ENCODE data around the gene ACADVL.

ACADVL gene

DNA sequence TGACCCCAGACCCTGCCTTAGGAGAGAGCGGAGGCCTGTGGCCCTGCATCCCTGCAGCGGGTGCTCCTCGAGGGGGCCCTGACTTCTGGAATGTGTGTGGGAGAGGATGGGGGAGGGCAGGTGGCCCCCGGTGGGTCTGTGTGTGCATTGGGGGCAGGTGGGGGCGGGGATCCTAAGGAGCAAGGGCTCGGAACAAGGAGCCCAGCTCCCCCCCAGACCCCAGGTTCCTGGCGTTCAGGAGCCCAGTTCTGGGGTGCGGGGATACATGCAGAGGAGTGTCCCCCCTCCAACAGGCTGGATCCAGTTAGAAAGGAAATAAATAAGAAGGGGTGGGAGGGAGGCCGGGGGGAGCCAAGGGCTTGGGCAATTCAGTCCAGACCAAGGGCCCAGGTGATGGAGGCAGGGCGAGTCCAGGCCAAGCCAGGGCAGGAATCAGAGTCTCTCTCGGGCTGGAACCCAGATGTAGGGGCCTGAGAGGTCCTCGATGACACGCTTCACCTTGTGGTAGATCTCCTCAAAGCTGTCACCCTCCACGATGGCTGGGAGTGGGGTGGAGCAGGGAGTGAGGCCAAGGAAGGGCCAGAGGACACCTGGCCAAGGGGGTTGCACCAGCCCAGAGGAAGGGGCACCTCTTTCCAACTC is 29.3 kb upstream of the ACADVL start:
- Histone ChIP-seq H3K36me3 (replicated peaks) (peaks cover 30% of the 10 kb centered on the region), H3K27me3 (replicated peaks) (no peaks in the 10 kb centered on the region), H3K4me3 (ENCODE audit: low read depth, low read length) (no peak overlapping the region), H3K27ac (no peak overlapping the region)
- no peak for DNase-seq
- no peak for TF ChIP-seq CTCF (IDR thresholded peaks at IDR 0.05; ENCODE audit: low read depth, low read length, missing control alignments)
- in situ Hi-C loops (cut with HindIII; ENCODE audit: low pct_ligation_motif_present, low sequenced_read_pairs): loop anchor here (25.0 kb wide), 1 partner anchor 128 kb away; no protein-coding TSS in a partner anchor

GRCh38 chr17:7191069-7191468 is 28.7 kb upstream of the ACADVL start:
- Histone ChIP-seq H3K27me3 (replicated peaks) (no peaks in the 10 kb centered on the region), H3K27ac (no peak overlapping the region), H3K36me3 (replicated peaks) (peaks cover 37% of the 10 kb centered on the region), H3K4me3 (ENCODE audit: low read depth, low read length) (no peak overlapping the region)
- in situ Hi-C loops (cut with HindIII; ENCODE audit: low pct_ligation_motif_present, low sequenced_read_pairs): loop anchor here (25.0 kb wide), 1 partner anchor 129 kb away; no protein-coding TSS in a partner anchor
- no peak for DNase-seq
- TF ChIP-seq CTCF (IDR thresholded peaks at IDR 0.05; ENCODE audit: low read depth, low read length, missing control alignments): no peak

GRCh38 chr17:7191571-7192270 is 28.0 kb upstream of the ACADVL start:
- H3K36me3 ChIP-seq (replicated peaks): peaks cover 44% of the 10 kb centered on the region
- no peak overlapping the region for H3K27ac ChIP-seq
- TF ChIP-seq CTCF (IDR thresholded peaks at IDR 0.05; ENCODE audit: low read depth, low read length, missing control alignments): no peak
- in situ Hi-C loops (cut with HindIII; ENCODE audit: low pct_ligation_motif_present, low sequenced_read_pairs): loop anchor here (25.0 kb wide), 1 partner anchor 129 kb away; no protein-coding TSS in a partner anchor
- no peaks in the 10 kb centered on the region for H3K27me3 ChIP-seq (replicated peaks)
- no peak overlapping the region for H3K4me3 ChIP-seq (ENCODE audit: low read depth, low read length)
- DNase-seq: no peak

- TF ChIP-seq CTCF (IDR thresholded peaks at IDR 0.05; ENCODE audit: low read depth, low read length, missing control alignments): no peak
- DNase-seq: no peak
- no peaks in the 10 kb centered on the region for H3K27me3 ChIP-seq (replicated peaks)
- H3K27ac ChIP-seq: no peak overlapping the region
- H3K4me3 ChIP-seq (ENCODE audit: low read depth, low read length): no peak overlapping the region
- H3K36me3 ChIP-seq (replicated peaks): peaks cover 50% of the 10 kb centered on the region
- in situ Hi-C loops (cut with HindIII; ENCODE audit: low pct_ligation_motif_present, low sequenced_read_pairs): loop anchor here (25.0 kb wide), 1 partner anchor 130 kb away; no protein-coding TSS in a partner anchor
Observed at GRCh38 chr17:7192271-7192937, 27.3 kb upstream of the ACADVL start.

GRCh38 chr17:7195971-7196370 is 23.8 kb upstream of the ACADVL start:
- Histone ChIP-seq H3K27me3 (replicated peaks) (no peaks in the 10 kb centered on the region), H3K36me3 (replicated peaks) (peaks cover 58% of the 10 kb centered on the region), H3K27ac (no peak overlapping the region), H3K4me3 (ENCODE audit: low read depth, low read length) (no peak overlapping the region)
- no peak for DNase-seq
- TF ChIP-seq CTCF (IDR thresholded peaks at IDR 0.05; ENCODE audit: low read depth, low read length, missing control alignments): no peak
- in situ Hi-C loops (cut with HindIII; ENCODE audit: low pct_ligation_motif_present, low sequenced_read_pairs): loop anchor here (25.0 kb wide), 1 partner anchor 134 kb away; no protein-coding TSS in a partner anchor

All from brain microvascular endothelial cell (primary cell).